Left renal pelvis (tissue), 4 donors: Measurements from ENCODE around the gene MTHFD1. TPM values are rescaled to one million over a fixed set of nuclear protein-coding genes. Genes with fewer than 3 reads are reported as not detected.

Experiments used
- polyA plus RNA-seq, 4 donors: library from polyadenylated mRNA; unstranded; fragments of 120-200 nt; gene quantifications; one replicate each; pipeline ENCODE4 v1.2.1, GENCODE V29; 2013; ENCODE audit not compliant: insufficient read length in 4 of 4

MTHFD1 gene
- polyA plus RNA-seq, 4 donors = 61.8 to 103 (median 80.3) TPM

Other genes with a start within 250 kb of the MTHFD1 start
- gene ESR2, start 94.0 kb upstream of the MTHFD1 start, polyA plus RNA-seq = 1 to 10 TPM in 2 of 4 donors, under 1 TPM in 2; 0.55 to 1.4 (median 0.93) TPM
- 1 to 10 TPM; 1.4 to 9.8 (median 6.9) TPM for gene AKAP5, start 77.1 kb downstream of the MTHFD1 start, polyA plus RNA-seq
- gene ZBTB25, start 115.5 kb downstream of the MTHFD1 start, polyA plus RNA-seq = 10 to 100 TPM in 2 of 4 donors, 1 to 10 TPM in 2; 9.0 to 14.4 (median 11.4) TPM
- 10 to 100 TPM; 63.7 to 70.7 (median 67.6) TPM for gene ZBTB1, start 116.4 kb downstream of the MTHFD1 start, polyA plus RNA-seq
- gene HSPA2, start 152.4 kb downstream of the MTHFD1 start, polyA plus RNA-seq = 10 to 100 TPM; 19.6 to 27.1 (median 22.5) TPM
- 1 to 10 TPM in 3 of 4 donors, under 1 TPM in 1; 0.61 to 1.2 (median 1.1) TPM for gene PPP1R36, start 161.6 kb downstream of the MTHFD1 start, polyA plus RNA-seq